ENCODE data around the gene TLCD3B.
"Not testable (repeated sequence)": the region's sequence is repeated elsewhere in the genome, so short reads cannot be mapped to it uniquely, and the experiment has no call there.

The TLCD3B gene

GRCh38 chr16:30063278-30063892 lies 32.3 kb upstream of the TLCD3B start:
- DNase-seq (ENCODE audit: low read depth in 2 of 2, low spot score in 1 of 2) = no peak

- no peak for DNase-seq (ENCODE audit: low read depth in 2 of 2, low spot score in 1 of 2)
Observed at GRCh38 chr16:30060836-30061554, 29.9 kb upstream of the TLCD3B start.

GRCh38 chr16:30060346-30060745 lies 29.3 kb upstream of the TLCD3B start:
- DNase-seq (ENCODE audit: low read depth in 2 of 2, low spot score in 1 of 2) = no peak

GRCh38 chr16:30054959-30055553 lies 24.0 kb upstream of the TLCD3B start:
- DNase-seq (ENCODE audit: low read depth in 2 of 2, low spot score in 1 of 2) = no peak

GRCh38 chr16:30054451-30054850 lies 23.4 kb upstream of the TLCD3B start:
- DNase-seq (ENCODE audit: low read depth in 2 of 2, low spot score in 1 of 2) = no peak

GRCh38 chr16:30053376-30054015 lies 22.4 kb upstream of the TLCD3B start:
- no peak for DNase-seq (ENCODE audit: low read depth in 2 of 2, low spot score in 1 of 2)

- peak; percentile 81 to 87 for DNase-seq (ENCODE audit: low read depth in 2 of 2, low spot score in 1 of 2)
Observed at GRCh38 chr16:30052671-30053372, 21.8 kb upstream of the TLCD3B start.

GRCh38 chr16:30051518-30051917 lies 20.4 kb upstream of the TLCD3B start:
- DNase-seq (ENCODE audit: low read depth in 2 of 2, low spot score in 1 of 2) = no peak

GRCh38 chr16:30049871-30050270 lies 18.8 kb upstream of the TLCD3B start:
- DNase-seq (ENCODE audit: low read depth in 2 of 2, low spot score in 1 of 2) = no peak

GRCh38 chr16:30046588-30046987 lies 15.5 kb upstream of the TLCD3B start:
- DNase-seq (ENCODE audit: low read depth in 2 of 2, low spot score in 1 of 2) = no peak

GRCh38 chr16:30046178-30046577 lies 15.1 kb upstream of the TLCD3B start:
- no peak for DNase-seq (ENCODE audit: low read depth in 2 of 2, low spot score in 1 of 2)

GRCh38 chr16:30041841-30042240 lies 10.8 kb upstream of the TLCD3B start:
- DNase-seq (ENCODE audit: low read depth in 2 of 2, low spot score in 1 of 2) = no peak

GRCh38 chr16:30040690-30041089 lies 9.6 kb upstream of the TLCD3B start:
- DNase-seq (ENCODE audit: low read depth in 2 of 2, low spot score in 1 of 2) = not testable (repeated sequence)

GRCh38 chr16:30040221-30040620 lies 9.2 kb upstream of the TLCD3B start:
- no peak for DNase-seq (ENCODE audit: low read depth in 2 of 2, low spot score in 1 of 2)

GRCh38 chr16:30033270-30033669 lies 2.2 kb upstream of the TLCD3B start:
- no peak for DNase-seq (ENCODE audit: low read depth in 2 of 2, low spot score in 1 of 2)

- peak in 1 of 2 donors; percentile 31 for DNase-seq (ENCODE audit: low read depth in 2 of 2, low spot score in 1 of 2)
Observed at GRCh38 chr16:30032083-30032819, 1.2 kb upstream of the TLCD3B start.

- DNase-seq (ENCODE audit: low read depth in 2 of 2, low spot score in 1 of 2) = no peak
Observed at GRCh38 chr16:30031477-30031918, 427 bp upstream of the TLCD3B start.

GRCh38 chr16:30030011-30030685 lies 923 bp downstream of the TLCD3B start:
- DNase-seq (ENCODE audit: low read depth in 2 of 2, low spot score in 1 of 2) = no peak

- DNase-seq (ENCODE audit: low read depth in 2 of 2, low spot score in 1 of 2) = no peak
Observed at GRCh38 chr16:30028438-30029076, 2.5 kb downstream of the TLCD3B start.
